ENCODE results near the gene TNFRSF4.

DNA sequence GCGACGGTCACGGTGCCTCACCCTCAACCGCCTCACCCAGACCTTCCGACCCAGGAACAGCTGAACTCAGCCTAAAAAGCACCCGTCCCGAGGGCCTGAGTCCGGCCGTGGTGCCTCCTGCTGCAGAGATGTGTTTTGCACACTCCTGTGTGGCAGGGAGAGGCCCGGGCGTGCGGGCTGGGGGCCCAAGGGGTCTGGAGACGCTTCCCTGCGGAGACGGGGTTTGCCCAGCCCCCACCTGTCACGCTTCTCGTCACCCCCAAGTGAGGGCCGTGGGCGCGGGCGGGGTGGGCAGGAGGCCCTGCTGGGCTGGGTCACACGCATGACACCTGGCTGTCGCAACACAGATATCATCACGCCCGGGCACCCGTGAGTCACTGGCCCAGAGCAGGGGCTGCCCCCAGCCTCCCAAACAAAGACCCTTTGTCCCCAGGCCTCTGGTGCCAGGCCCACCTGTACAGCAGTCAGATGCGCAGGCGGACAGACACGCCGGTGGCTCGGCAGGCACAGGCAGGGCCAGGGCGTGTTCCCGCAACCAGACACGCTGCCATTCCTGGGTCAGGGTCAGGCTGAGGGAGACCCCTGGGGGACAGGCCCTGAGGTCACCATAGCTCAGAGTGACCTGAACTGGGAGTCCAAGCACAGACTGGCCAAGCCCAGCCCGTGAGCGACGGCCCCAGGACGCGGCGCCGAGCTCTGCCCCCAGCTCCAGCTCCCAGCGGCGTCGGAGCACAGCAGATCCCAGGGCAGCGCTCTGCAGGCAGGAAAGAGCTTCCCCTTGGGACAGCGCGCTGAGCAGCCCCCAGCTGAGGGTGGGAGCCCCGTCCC is 24.1 kb upstream of the TNFRSF4 start:
- TF ChIP-seq POLR2A (IDR thresholded peaks at IDR 0.05; ENCODE audit: control extremely low read depth in 1 of 2, low read depth in 2 of 2, low read length in 2 of 2) (no peak), TEAD4 (IDR thresholded peaks at IDR 0.05; ENCODE audit: low read depth, low read length) (no peak), FOSL1 (IDR thresholded peaks at IDR 0.05; ENCODE audit: insufficient read depth, low read depth, low read length) (no peak), SP2 (IDR thresholded peaks at IDR 0.05; ENCODE audit: low read length) (no peak), ASH2L (IDR thresholded peaks at IDR 0.05; ENCODE audit: low read length) (no peak), POLR2AphosphoS5 (IDR thresholded peaks at IDR 0.05; ENCODE audit: low read depth, low read length) (no peak), SUZ12 (IDR thresholded peaks at IDR 0.05; ENCODE audit: low read length) (no peak), GABPA (IDR thresholded peaks at IDR 0.05; ENCODE audit: borderline replicate concordance, insufficient read depth, low read length) (no peak), MAFK (IDR thresholded peaks at IDR 0.05; ENCODE audit: low read depth, low read length) (no peak), EP300 (IDR thresholded peaks at IDR 0.05; ENCODE audit: borderline replicate concordance in 1 of 2, low read depth in 2 of 2, low read length in 2 of 2) (no peak), ZNF274 (IDR thresholded peaks at IDR 0.05; ENCODE audit: borderline replicate concordance, extremely low read depth, low read length) (no peak), CEBPB (IDR thresholded peaks at IDR 0.05; ENCODE audit: low read depth, low read length) (no peak), CHD2 (IDR thresholded peaks at IDR 0.05; ENCODE audit: low read length) (no peak)
- TF ChIP-seq, protein P1, sequence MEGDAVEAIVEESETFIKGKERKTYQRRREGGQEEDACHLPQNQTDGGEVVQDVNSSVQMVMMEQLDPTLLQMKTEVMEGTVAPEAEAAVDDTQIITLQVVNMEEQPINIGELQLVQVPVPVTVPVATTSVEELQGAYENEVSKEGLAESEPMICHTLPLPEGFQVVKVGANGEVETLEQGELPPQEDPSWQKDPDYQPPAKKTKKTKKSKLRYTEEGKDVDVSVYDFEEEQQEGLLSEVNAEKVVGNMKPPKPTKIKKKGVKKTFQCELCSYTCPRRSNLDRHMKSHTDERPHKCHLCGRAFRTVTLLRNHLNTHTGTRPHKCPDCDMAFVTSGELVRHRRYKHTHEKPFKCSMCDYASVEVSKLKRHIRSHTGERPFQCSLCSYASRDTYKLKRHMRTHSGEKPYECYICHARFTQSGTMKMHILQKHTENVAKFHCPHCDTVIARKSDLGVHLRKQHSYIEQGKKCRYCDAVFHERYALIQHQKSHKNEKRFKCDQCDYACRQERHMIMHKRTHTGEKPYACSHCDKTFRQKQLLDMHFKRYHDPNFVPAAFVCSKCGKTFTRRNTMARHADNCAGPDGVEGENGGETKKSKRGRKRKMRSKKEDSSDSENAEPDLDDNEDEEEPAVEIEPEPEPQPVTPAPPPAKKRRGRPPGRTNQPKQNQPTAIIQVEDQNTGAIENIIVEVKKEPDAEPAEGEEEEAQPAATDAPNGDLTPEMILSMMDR (IDR thresholded peaks at IDR 0.05; ENCODE audit: control extremely low read depth in 1 of 3, insufficient read depth in 1 of 3, low read depth in 1 of 3, low read length in 3 of 3), result no peak
